Ascending aorta (tissue), 2 donors: ENCODE measurements around the gene DGKD. TPM values are rescaled to one million over a fixed set of nuclear protein-coding genes. Genes with fewer than 3 reads are reported as not detected.

Experiments
- DNase-seq, 2 donors: peaks; one replicate each; pipeline ENCODE4 v3.0.0-alpha.2; 2019; ENCODE audit warnings: low spot score in 2 of 2
- H3K27ac ChIP-seq, 2 donors: fragments of 200-600 bp; sonication (generic); one replicate each; pipeline ENCODE4 v1.5.1; 2016 to 2017; ENCODE audit warnings: mild to moderate bottlenecking in 1 of 2
- H3K27me3 ChIP-seq: fragments of 200-600 bp; sonication (generic); one replicate; pipeline ENCODE4 v1.5.1; 2017
- H3K36me3 ChIP-seq, 2 donors: fragments of 200-600 bp; sonication (generic); one replicate each; pipeline ENCODE4 v1.5.1; 2016
- H3K4me1 ChIP-seq, 2 donors: fragments of 200-600 bp; sonication (generic); one replicate each; pipeline ENCODE4 v1.5.1; 2016 to 2017; ENCODE audit warnings: mild to moderate bottlenecking in 1 of 2
- H3K4me3 ChIP-seq, 2 donors: fragments of 200-600 bp; sonication (generic); one replicate each; pipeline ENCODE4 v1.5.1; 2016 to 2017; ENCODE audit warnings: mild to moderate bottlenecking in 1 of 2
- H3K9me3 ChIP-seq, 2 donors: fragments of 200-600 bp; sonication (generic); one replicate each; pipeline ENCODE4 v1.5.1; 2016
- intact Hi-C: fragments of 100-400 bp; cut with DNase I; formaldehyde crosslinking; loops from one replicate; pipeline ENCODE4 v1.15.1; 2023
- total RNA-seq: library from RNA; depleted of rRNA; stranded (reverse); fragments of >200 nt; gene quantifications from one replicate; pipeline ENCODE4 v1.1.0, GENCODE V29; 2016
- TF ChIP-seq, protein P1 (sequence below), 3 experiments: fragments of 200-600 bp in 2 of 3; fragments of 450-650 bp in 1 of 3; sonication (generic) in 2 of 3; IDR thresholded peaks; one replicate each; pipeline ENCODE4 v1.5.1; 2016 to 2019; ENCODE audit warnings: antibody characterized with exemption in 3 of 3, mild to moderate bottlenecking in 1 of 3, moderate library complexity in 1 of 3

DGKD gene
- total RNA-seq, 1 donor from 2014 or later: 28.3 TPM

DNA sequence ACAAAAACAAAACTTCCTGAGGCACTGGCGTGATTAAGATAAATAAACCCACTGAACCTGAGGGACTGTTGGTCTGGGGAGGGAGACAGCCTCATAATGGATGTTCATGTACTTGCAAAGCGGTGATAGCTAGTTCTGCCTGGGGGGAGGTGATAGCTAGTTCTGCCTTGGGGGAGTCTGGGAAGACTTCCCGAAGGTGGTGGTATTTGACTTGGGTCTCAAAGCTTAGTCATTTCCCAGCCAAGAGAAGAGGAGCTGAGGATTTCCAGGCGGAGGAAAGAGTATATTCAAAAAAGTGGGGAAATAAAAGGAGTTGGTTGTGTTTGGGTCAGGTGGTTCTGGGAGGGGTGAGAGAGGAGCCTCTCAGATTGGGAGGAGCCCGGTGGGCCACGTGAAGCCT lies 24.7 kb downstream of the DGKD start:
- Histone ChIP-seq H3K4me3 (no peak overlapping the region), H3K27me3 (no peaks in the 10 kb centered on the region), H3K36me3 (peaks cover 0 to 5% of the 10 kb centered on the region in 2 donors), H3K4me1 (no peaks in the 10 kb centered on the region), H3K9me3 (no peaks in the 10 kb centered on the region), H3K27ac (no peak overlapping the region)
- TF ChIP-seq, protein P1, sequence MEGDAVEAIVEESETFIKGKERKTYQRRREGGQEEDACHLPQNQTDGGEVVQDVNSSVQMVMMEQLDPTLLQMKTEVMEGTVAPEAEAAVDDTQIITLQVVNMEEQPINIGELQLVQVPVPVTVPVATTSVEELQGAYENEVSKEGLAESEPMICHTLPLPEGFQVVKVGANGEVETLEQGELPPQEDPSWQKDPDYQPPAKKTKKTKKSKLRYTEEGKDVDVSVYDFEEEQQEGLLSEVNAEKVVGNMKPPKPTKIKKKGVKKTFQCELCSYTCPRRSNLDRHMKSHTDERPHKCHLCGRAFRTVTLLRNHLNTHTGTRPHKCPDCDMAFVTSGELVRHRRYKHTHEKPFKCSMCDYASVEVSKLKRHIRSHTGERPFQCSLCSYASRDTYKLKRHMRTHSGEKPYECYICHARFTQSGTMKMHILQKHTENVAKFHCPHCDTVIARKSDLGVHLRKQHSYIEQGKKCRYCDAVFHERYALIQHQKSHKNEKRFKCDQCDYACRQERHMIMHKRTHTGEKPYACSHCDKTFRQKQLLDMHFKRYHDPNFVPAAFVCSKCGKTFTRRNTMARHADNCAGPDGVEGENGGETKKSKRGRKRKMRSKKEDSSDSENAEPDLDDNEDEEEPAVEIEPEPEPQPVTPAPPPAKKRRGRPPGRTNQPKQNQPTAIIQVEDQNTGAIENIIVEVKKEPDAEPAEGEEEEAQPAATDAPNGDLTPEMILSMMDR (IDR thresholded peaks at IDR 0.05): no peak
- intact Hi-C loops: no loop called here
- DNase-seq: peak in 1 of 2 donors; percentile 34

DNA sequence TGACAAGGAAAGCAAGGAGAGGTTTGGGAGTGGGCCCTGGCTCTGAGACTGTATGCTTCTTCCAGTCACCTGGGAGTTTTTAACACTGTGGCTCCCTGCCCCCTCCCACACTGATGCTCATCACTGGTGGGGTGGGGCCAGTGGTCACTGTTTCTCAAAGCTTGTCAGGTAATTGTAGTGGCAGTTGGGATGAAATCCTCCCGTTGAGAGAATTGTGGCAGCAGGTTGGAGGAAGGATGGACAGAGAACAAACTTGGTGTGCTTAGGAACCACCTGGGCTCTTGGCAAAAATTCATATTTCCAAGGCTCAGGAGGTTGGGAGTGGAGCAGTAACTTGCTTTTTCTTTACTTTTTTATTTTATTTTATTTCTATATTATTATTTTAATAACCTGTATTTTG lies 25.1 kb downstream of the DGKD start:
- Histone ChIP-seq H3K27me3 (no peaks in the 10 kb centered on the region), H3K4me1 (no peaks in the 10 kb centered on the region), H3K4me3 (no peak overlapping the region), H3K36me3 (peaks cover 0 to 5% of the 10 kb centered on the region in 2 donors), H3K9me3 (no peaks in the 10 kb centered on the region), H3K27ac (no peak overlapping the region)
- DNase-seq: peak in 1 of 2 donors; percentile 7
- TF ChIP-seq, protein P1 (IDR thresholded peaks at IDR 0.05): no peak
- intact Hi-C loops: no loop called here

GRCh38 chr2:233380132-233380895 lies 26.0 kb downstream of the DGKD start:
- intact Hi-C loops: no loop called here
- Histone ChIP-seq H3K27ac (no peak overlapping the region), H3K4me3 (no peak overlapping the region), H3K36me3 (no peaks in the 10 kb centered on the region), H3K27me3 (no peaks in the 10 kb centered on the region), H3K9me3 (no peaks in the 10 kb centered on the region), H3K4me1 (no peaks in the 10 kb centered on the region)
- peak in 1 of 2 donors; percentile 38 for DNase-seq
- TF ChIP-seq, protein P1 (IDR thresholded peaks at IDR 0.05): no peak

- no peak overlapping the region for H3K27ac ChIP-seq
- DNase-seq: peak in 1 of 2 donors; percentile 57
- H3K27me3 ChIP-seq: no peaks in the 10 kb centered on the region
- peaks cover 0 to 2% of the 10 kb centered on the region in 2 donors for H3K4me1 ChIP-seq
- no peaks in the 10 kb centered on the region for H3K36me3 ChIP-seq
- no peaks in the 10 kb centered on the region for H3K9me3 ChIP-seq
- intact Hi-C loops: no loop called here
- no peak overlapping the region for H3K4me3 ChIP-seq
- TF ChIP-seq, protein P1 (IDR thresholded peaks at IDR 0.05): no peak
These were observed 26.8 kb downstream of the DGKD start for GRCh38 chr2:233380995-233381637.

DNA sequence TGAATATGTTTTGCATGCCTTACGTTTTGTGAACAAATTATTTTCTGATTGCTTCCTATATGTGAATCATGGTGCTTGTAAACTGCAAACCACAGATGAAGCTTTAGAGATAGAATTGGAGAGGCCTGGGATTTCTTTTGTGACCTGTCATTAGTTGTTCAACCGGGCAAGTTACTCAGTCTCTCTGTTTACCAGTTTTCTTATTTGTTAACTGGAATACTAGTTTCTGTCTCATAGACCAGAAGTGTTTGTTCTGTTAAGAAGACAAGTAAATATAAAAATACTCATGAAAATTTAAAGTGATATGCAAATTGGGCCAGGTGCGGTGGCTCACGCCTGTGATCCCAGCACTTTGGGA lies 27.3 kb downstream of the DGKD start:
- intact Hi-C loops: no loop called here
- Histone ChIP-seq H3K4me3 (no peak overlapping the region), H3K27ac (no peak overlapping the region), H3K9me3 (no peaks in the 10 kb centered on the region), H3K4me1 (peaks cover 3 to 7% of the 10 kb centered on the region in 2 donors), H3K27me3 (no peaks in the 10 kb centered on the region), H3K36me3 (no peaks in the 10 kb centered on the region)
- TF ChIP-seq, protein P1 (IDR thresholded peaks at IDR 0.05): no peak
- DNase-seq: peak in 1 of 2 donors; percentile 1
